Prostate gland (tissue), 2 donors: Measurements from ENCODE around the gene ZNF518A. TPM values are rescaled to one million over a fixed set of nuclear protein-coding genes. Genes with fewer than 3 reads are reported as not detected.

Source experiments
- DNase-seq: peaks from one replicate; pipeline ENCODE4 v3.0.0-alpha.2; 2019; ENCODE audit warnings: low spot score
- H3K27ac ChIP-seq, 2 donors: fragments of 200-600 bp; sonication (generic); 2 replicates each; pipeline ENCODE4 v1.5.1; 2017 to 2019
- H3K27me3 ChIP-seq: fragments of 200-600 bp; sonication (generic); replicated peaks from 2 replicates; pipeline ENCODE4 v1.5.1; 2019; ENCODE audit not compliant: insufficient read depth
- H3K36me3 ChIP-seq, 2 donors: fragments of 200-600 bp; sonication (generic); 1 replicate in 1 of 2; 2 replicates in 1 of 2; pipeline versions ENCODE4 v1.5.1 to v1.8.1; 2017 to 2019
- H3K4me1 ChIP-seq: fragments of 200-600 bp; sonication (generic); replicated peaks from 2 replicates; pipeline ENCODE4 v1.5.1; 2019
- H3K4me3 ChIP-seq, 2 donors: fragments of 200-600 bp; sonication (generic); 2 replicates each; pipeline ENCODE4 v1.5.1; 2017 to 2019
- H3K9me3 ChIP-seq: fragments of 200-600 bp; sonication (generic); 2 replicates; pipeline ENCODE4 v1.5.1; 2017
- CTCF ChIP-seq, 4 experiments: fragments of 200-600 bp in 2 of 4; fragments of 450-650 bp in 2 of 4; sonication (generic) in 2 of 4; IDR thresholded peaks; 1 replicate in 3 of 4; 2 replicates in 1 of 4; pipeline ENCODE4 v1.5.1; 2016 to 2019; ENCODE audit warnings: antibody characterized with exemption in 4 of 4, mild to moderate bottlenecking in 2 of 4, moderate library complexity in 2 of 4
- POLR2A ChIP-seq: fragments of 450-650 bp; IDR thresholded peaks from one replicate; pipeline ENCODE4 v1.6.1; 2016; ENCODE audit warnings: antibody characterized with exemption, mild to moderate bottlenecking
- POLR2AphosphoS5 ChIP-seq: sonication (generic); formaldehyde crosslinking; IDR thresholded peaks from one replicate; pipeline ENCODE4 v1.6.1; 2017; ENCODE audit warnings: antibody characterized with exemption
- WGBS: methylation state at CpG from one replicate; pipeline ENCODE4 v1.1.5; 2018; 5-methylcytosine and 5-hydroxymethylcytosine counted together
- intact Hi-C: fragments of 100-400 bp; cut with DNase I; formaldehyde crosslinking; loops from one replicate; pipeline ENCODE4 v1.14.2; 2022
- small RNA-seq, 2 donors: library from RNA; depleted of rRNA; stranded (forward); fragments of <200 nt; gene quantifications; one replicate each; pipeline ENCODE3, GENCODE V24; 2016
- total RNA-seq, 2 donors: library from RNA; depleted of rRNA; stranded (reverse); fragments of >200 nt; gene quantifications; one replicate each; pipeline ENCODE4 v1.1.0, GENCODE V29; 2016

Gene ZNF518A
- total RNA-seq, 2 donors from 2014 or later, result 23.0 to 42.4 TPM

- no peak for DNase-seq
- intact Hi-C loops, result no loop called here
- Histone ChIP-seq H3K4me1 (no peaks in the 10 kb centered on the region), H3K27ac (no peak overlapping the region), H3K9me3 (no peaks in the 10 kb centered on the region), H3K4me3 (no peak overlapping the region), H3K36me3 (no peaks in the 10 kb centered on the region), H3K27me3 (no peaks in the 10 kb centered on the region)
- TF ChIP-seq CTCF (IDR thresholded peaks at IDR 0.05) (no peak), POLR2AphosphoS5 (no peak), POLR2A (no peak)
- WGBS, result 40% methylated on average over 5 of the region's 5 CpGs
Measured at GRCh38 chr10:96208946-96209345, 78.8 kb downstream of the ZNF518A start.

- DNase-seq, result no peak
- Histone ChIP-seq H3K36me3 (no peaks in the 10 kb centered on the region), H3K4me1 (no peaks in the 10 kb centered on the region), H3K4me3 (no peak overlapping the region), H3K9me3 (no peaks in the 10 kb centered on the region), H3K27me3 (no peaks in the 10 kb centered on the region), H3K27ac (no peak overlapping the region)
- TF ChIP-seq CTCF (IDR thresholded peaks at IDR 0.05) (no peak), POLR2A (no peak), POLR2AphosphoS5 (no peak)
- intact Hi-C loops, result no loop called here
Measured at GRCh38 chr10:96211764-96212163, 81.7 kb downstream of the ZNF518A start.

GRCh38 chr10:96212911-96213310 lies 82.8 kb downstream of the ZNF518A start:
- no peak for TF ChIP-seq POLR2AphosphoS5
- no peak for TF ChIP-seq CTCF (IDR thresholded peaks at IDR 0.05)
- TF ChIP-seq POLR2A, result no peak
- H3K27ac ChIP-seq, result no peak overlapping the region
- no peak for DNase-seq
- WGBS, result 85% methylated on average over 1 of the region's 1 CpG
- intact Hi-C loops, result no loop called here
- no peaks in the 10 kb centered on the region for H3K27me3 ChIP-seq
- no peaks in the 10 kb centered on the region for H3K4me1 ChIP-seq
- no peaks in the 10 kb centered on the region for H3K9me3 ChIP-seq
- H3K4me3 ChIP-seq, result no peak overlapping the region
- H3K36me3 ChIP-seq, result no peaks in the 10 kb centered on the region

Small RNA genes lying within 50 kb of the gene (small RNA-seq; reads per million reads assigned to genes)
- 0 reads per million in 2 donors for gene RNU6-271P

Other genes starting within 250 kb of the ZNF518A start
- gene CC2D2B, start 222.3 kb upstream of the ZNF518A start, total RNA-seq, result 1 to 10 TPM; 2.6 to 4.9 TPM
- gene CCNJ, start 86.7 kb upstream of the ZNF518A start, total RNA-seq, result 1 to 10 TPM; 6.3 to 7.5 TPM
- gene BLNK, start 141.3 kb downstream of the ZNF518A start, total RNA-seq, result 1 to 10 TPM; 4.8 to 8.2 TPM
- not detected for gene DNTT, start 174.1 kb downstream of the ZNF518A start, total RNA-seq
- gene OPALIN, start 228.7 kb downstream of the ZNF518A start, total RNA-seq, result under 1 TPM in 1 of 2 donors, not detected in 1; 0.17 TPM